ENCODE results near the gene IFT52.

IFT52 gene

GRCh38 chr20:43681991-43682410 is 91.3 kb downstream of the IFT52 start:
- H4K20me1 ChIP-seq = peaks cover 0 to 66% (median 48%) of the 10 kb centered on the region in 11 experiments; a peak in 13 of 22 replicates
- peak overlapping the region; percentile 52 to 96 (median 74) for H3K4me2 ChIP-seq
- peak overlapping the region in 8 of 11 experiments; percentile 32 to 82 (median 48); a peak in 13 of 22 replicates for H3K9ac ChIP-seq
- peak overlapping the region in 3 of 10 experiments; percentile 31 to 49 (median 35); a peak in 5 of 20 replicates for H3K4me3 ChIP-seq
- H3K9me3 ChIP-seq (replicated peaks in 1 of 11) = no peaks in the 10 kb centered on the region
- no peak for TF ChIP-seq Cebpa-rat (IDR thresholded peaks at IDR 0.05)
- H3K4me1 ChIP-seq = peaks cover 11 to 41% (median 32%) of the 10 kb centered on the region in 10 experiments
- peak overlapping the region in 8 of 11 experiments; percentile 33 to 91 (median 50); a peak in 13 of 22 replicates for H3K27ac ChIP-seq
- H3K36me3 ChIP-seq = peaks cover 0 to 92% (median 65%) of the 10 kb centered on the region in 11 experiments; a peak in 20 of 22 replicates
- no peaks in the 10 kb centered on the region for H3K27me3 ChIP-seq

DNA sequence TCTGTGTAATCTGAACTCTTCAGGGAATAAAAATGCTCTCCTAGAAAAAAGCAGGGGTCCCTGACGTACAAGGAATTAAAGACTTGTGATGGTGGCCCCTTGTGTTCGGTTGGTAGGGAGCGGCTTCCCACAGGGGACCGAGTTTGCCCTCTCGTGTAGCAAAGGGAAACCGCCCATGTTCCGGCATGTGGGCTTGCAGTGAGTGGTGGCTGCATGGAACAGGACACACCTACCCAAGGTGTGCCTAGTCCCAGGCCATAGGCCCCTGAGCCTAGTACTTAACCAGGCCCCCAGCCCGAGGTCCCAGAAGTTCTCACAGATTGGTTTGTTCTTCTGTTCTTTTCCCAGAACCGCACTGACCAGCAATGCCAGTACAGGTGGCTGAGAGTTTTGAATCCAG is 91.7 kb downstream of the IFT52 start:
- Histone ChIP-seq H3K27ac (peak overlapping the region in 7 of 11 experiments; percentile 19 to 91 (median 58); a peak in 11 of 22 replicates), H3K4me1 (peaks cover 11 to 41% (median 32%) of the 10 kb centered on the region in 10 experiments), H4K20me1 (peaks cover 0 to 62% (median 45%) of the 10 kb centered on the region in 11 experiments; a peak in 12 of 22 replicates)

GRCh38 chr20:43686820-43687219 is 96.1 kb downstream of the IFT52 start:
- peaks cover 0 to 100% (median 91%) of the 10 kb centered on the region in 11 experiments; a peak in 20 of 22 replicates for H3K36me3 ChIP-seq
- H3K4me2 ChIP-seq = no peak overlapping the region
- H4K20me1 ChIP-seq = peaks cover 0 to 66% (median 34%) of the 10 kb centered on the region in 11 experiments; a peak in 11 of 22 replicates
- H3K9ac ChIP-seq = no peak overlapping the region
- no peak overlapping the region for H3K4me3 ChIP-seq
- no peaks in the 10 kb centered on the region for H3K27me3 ChIP-seq
- peak overlapping the region in 1 of 11 experiments; percentile 15; a peak in 2 of 22 replicates for H3K27ac ChIP-seq
- no peak for TF ChIP-seq Cebpa-rat (IDR thresholded peaks at IDR 0.05)
- H3K4me1 ChIP-seq = peaks cover 5 to 19% (median 14%) of the 10 kb centered on the region in 10 experiments
- H3K9me3 ChIP-seq (replicated peaks in 1 of 11) = no peaks in the 10 kb centered on the region

More for the DNA sequence above, 91.7 kb downstream of the IFT52 start:
- Histone ChIP-seq H3K4me3 (peak overlapping the region in 2 of 10 experiments; percentile 31 to 49; a peak in 2 of 20 replicates), H3K9ac (peak overlapping the region in 4 of 11 experiments; percentile 45 to 82 (median 75); a peak in 8 of 22 replicates), H3K4me2 (peak overlapping the region; percentile 52 to 96 (median 74)), H3K27me3 (no peaks in the 10 kb centered on the region), H3K9me3 (replicated peaks in 1 of 11) (no peaks in the 10 kb centered on the region), H3K36me3 (peaks cover 0 to 92% (median 64%) of the 10 kb centered on the region in 11 experiments; a peak in 20 of 22 replicates)
- no peak for TF ChIP-seq Cebpa-rat (IDR thresholded peaks at IDR 0.05)

DNA sequence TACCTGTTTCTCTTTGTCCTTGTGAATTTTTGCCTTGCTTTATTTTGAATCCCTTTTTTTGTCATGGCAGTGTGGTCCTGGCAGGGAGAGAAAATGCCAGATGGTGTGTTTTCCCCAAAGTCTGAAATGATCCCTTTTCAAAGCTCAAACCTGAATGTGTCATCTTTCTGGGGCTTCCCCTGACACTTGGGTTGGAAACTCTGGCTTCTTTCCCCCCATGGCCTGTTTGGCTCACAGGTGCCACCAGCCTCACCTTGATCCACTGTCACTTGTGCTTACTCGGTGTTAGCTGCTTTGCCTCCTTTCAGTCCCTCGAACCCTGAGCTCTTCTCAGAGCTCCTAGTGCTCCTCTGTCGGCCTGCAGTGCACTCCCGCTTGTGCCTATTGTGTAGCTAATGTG is 98.4 kb downstream of the IFT52 start:
- Histone ChIP-seq H3K9me3 (replicated peaks in 1 of 11) (no peaks in the 10 kb centered on the region), H3K4me3 (no peak overlapping the region), H3K27ac (no peak overlapping the region), H3K4me2 (no peak overlapping the region), H3K9ac (no peak overlapping the region), H3K4me1 (peaks cover 0 to 4% (median 0%) of the 10 kb centered on the region in 10 experiments; a peak in 1 of 20 replicates), H4K20me1 (peaks cover 0 to 51% (median 21%) of the 10 kb centered on the region in 11 experiments; a peak in 11 of 22 replicates), H3K36me3 (peaks cover 0 to 100% (median 94%) of the 10 kb centered on the region in 11 experiments; a peak in 20 of 22 replicates), H3K27me3 (no peaks in the 10 kb centered on the region)
- TF ChIP-seq Cebpa-rat (IDR thresholded peaks at IDR 0.05) = no peak

DNA sequence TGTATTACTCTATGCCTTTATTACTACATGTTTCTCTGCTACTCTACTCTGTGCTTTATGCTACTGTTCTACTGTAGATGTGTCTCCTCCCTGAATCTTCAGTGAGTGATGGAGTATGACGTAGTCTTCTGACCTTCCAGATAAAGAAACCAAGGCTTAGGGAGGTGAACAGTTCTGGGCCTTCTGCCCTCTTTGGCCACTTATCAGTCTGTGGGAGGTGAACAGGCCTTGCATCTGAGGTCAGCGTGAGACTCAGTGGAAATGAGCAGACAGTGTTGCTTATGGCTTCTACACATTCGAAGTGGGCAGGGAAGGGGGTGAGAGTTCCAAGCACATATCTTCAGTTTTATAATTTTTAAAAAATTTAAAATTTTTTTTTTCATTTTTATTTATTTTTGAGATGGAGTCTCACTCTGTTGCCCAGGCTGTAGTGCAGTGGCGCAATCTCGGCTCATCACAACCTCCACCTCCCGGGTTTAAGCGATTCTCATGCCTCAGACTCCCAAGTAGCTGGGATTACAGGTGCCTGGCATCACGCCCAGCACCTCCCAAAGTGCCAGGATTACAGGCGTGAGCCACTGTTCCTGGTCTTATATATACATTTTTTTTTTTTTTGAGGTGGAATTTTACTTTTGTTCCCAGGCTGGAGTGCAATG is 100.3 kb downstream of the IFT52 start:
- H3K4me1 ChIP-seq = peaks cover 0 to 4% (median 0%) of the 10 kb centered on the region in 10 experiments; a peak in 1 of 20 replicates
- no peak overlapping the region for H3K27ac ChIP-seq
- no peaks in the 10 kb centered on the region for H3K27me3 ChIP-seq
- no peak overlapping the region for H3K4me2 ChIP-seq
- no peak overlapping the region for H3K4me3 ChIP-seq
- H3K9me3 ChIP-seq (replicated peaks in 1 of 11) = no peaks in the 10 kb centered on the region
- TF ChIP-seq Cebpa-rat (IDR thresholded peaks at IDR 0.05) = no peak
- H3K36me3 ChIP-seq = peaks cover 0 to 100% (median 98%) of the 10 kb centered on the region in 11 experiments; a peak in 20 of 22 replicates
- no peak overlapping the region for H3K9ac ChIP-seq
- H4K20me1 ChIP-seq = peaks cover 0 to 62% (median 25%) of the 10 kb centered on the region in 11 experiments; a peak in 11 of 22 replicates

GRCh38 chr20:43691928-43692524 is 101.3 kb downstream of the IFT52 start:
- Histone ChIP-seq H3K36me3 (peaks cover 0 to 100% (median 98%) of the 10 kb centered on the region in 11 experiments; a peak in 19 of 22 replicates), H3K4me2 (no peak overlapping the region), H3K4me3 (no peak overlapping the region), H3K9me3 (replicated peaks in 1 of 11) (no peaks in the 10 kb centered on the region), H4K20me1 (peaks cover 0 to 56% (median 16%) of the 10 kb centered on the region in 11 experiments; a peak in 9 of 22 replicates), H3K27ac (no peak overlapping the region), H3K9ac (no peak overlapping the region), H3K27me3 (no peaks in the 10 kb centered on the region), H3K4me1 (peaks cover 0 to under 1% (median 0%) of the 10 kb centered on the region in 10 experiments; a peak in 1 of 20 replicates)
- TF ChIP-seq Cebpa-rat (IDR thresholded peaks at IDR 0.05) = no peak

DNA sequence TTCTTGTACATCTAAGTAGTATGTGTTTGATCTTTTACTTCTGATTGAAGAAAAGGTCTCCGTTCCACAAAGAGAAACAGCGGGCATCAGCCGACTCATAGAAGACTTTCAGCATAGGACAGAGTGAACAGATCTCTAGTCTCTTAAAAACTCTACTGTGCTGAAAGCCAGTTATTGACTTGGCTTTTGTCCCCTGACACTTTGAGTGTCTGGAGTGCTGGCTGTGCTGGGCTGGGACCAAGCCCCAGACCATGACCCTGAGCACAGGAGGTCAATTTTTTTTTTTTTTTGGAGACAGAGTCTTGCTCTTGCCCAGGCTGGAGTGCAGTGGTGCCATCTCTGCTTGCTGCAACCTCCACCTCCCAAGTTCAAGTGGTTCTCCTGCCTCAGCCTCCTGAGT is 104.0 kb downstream of the IFT52 start:
- TF ChIP-seq Cebpa-rat (IDR thresholded peaks at IDR 0.05) = no peak
- Histone ChIP-seq H3K27ac (no peak overlapping the region), H3K9me3 (replicated peaks in 1 of 11) (no peaks in the 10 kb centered on the region), H3K4me1 (no peaks in the 10 kb centered on the region), H3K4me3 (no peak overlapping the region), H3K27me3 (no peaks in the 10 kb centered on the region), H3K4me2 (no peak overlapping the region), H4K20me1 (peaks cover 0 to 31% (median 6%) of the 10 kb centered on the region in 11 experiments; a peak in 9 of 22 replicates), H3K9ac (no peak overlapping the region), H3K36me3 (peaks cover 0 to 100% (median 94%) of the 10 kb centered on the region in 11 experiments; a peak in 19 of 22 replicates)

- H3K27me3 ChIP-seq = no peaks in the 10 kb centered on the region
- no peak overlapping the region for H3K4me2 ChIP-seq
- H3K4me1 ChIP-seq = no peaks in the 10 kb centered on the region
- peaks cover 0 to 100% (median 94%) of the 10 kb centered on the region in 11 experiments; a peak in 20 of 22 replicates for H3K36me3 ChIP-seq
- H3K9ac ChIP-seq = no peak overlapping the region
- no peaks in the 10 kb centered on the region for H3K9me3 ChIP-seq (replicated peaks in 1 of 11)
- H3K27ac ChIP-seq = no peak overlapping the region
- H4K20me1 ChIP-seq = peaks cover 0 to 34% (median 6%) of the 10 kb centered on the region in 11 experiments; a peak in 8 of 22 replicates
- H3K4me3 ChIP-seq = no peak overlapping the region
- no peak for TF ChIP-seq Cebpa-rat (IDR thresholded peaks at IDR 0.05)
Measured at GRCh38 chr20:43695571-43695970, 104.8 kb downstream of the IFT52 start.
